HG02973 (cell line): Measurements from ENCODE around the gene SP6.

ENCODE experiments used
- ATAC-seq: cut with Tn5 transposase; IDR thresholded peaks from one replicate; pipeline ENCODE4 v1.9.1; 2021; ENCODE audit warnings: moderate library complexity; ENCODE audit not compliant: unreplicated experiment

Gene SP6

GRCh38 chr17:47838636-47839035 is 12.3 kb downstream of the SP6 start:
- ATAC-seq = no peak

GRCh38 chr17:47837401-47838039 is 13.4 kb downstream of the SP6 start:
- no peak for ATAC-seq

- no peak for ATAC-seq
Measured at GRCh38 chr17:47836601-47837000, 14.4 kb downstream of the SP6 start.

GRCh38 chr17:47834756-47835155 is 16.2 kb downstream of the SP6 start:
- no peak for ATAC-seq

GRCh38 chr17:47831934-47832327 is 19.0 kb downstream of the SP6 start:
- peak; percentile 17 for ATAC-seq

- ATAC-seq = peak; percentile 68
Measured at GRCh38 chr17:47831003-47831933, 19.7 kb downstream of the SP6 start, which contains the start of the genes LRRC46 and MRPL10. LRRC46 (plus strand) TSS chr17:47831670; CDS start chr17:47831990, 320 bp downstream. MRPL10 (minus strand) TSS chr17:47831541; CDS start chr17:47831511, 30 bp downstream.

GRCh38 chr17:47830396-47831002 is 20.5 kb downstream of the SP6 start:
- no peak for ATAC-seq

- ATAC-seq = no peak
Measured at GRCh38 chr17:47829870-47830269, 21.1 kb downstream of the SP6 start.

GRCh38 chr17:47823519-47823918 is 27.4 kb downstream of the SP6 start:
- ATAC-seq = no peak

- no peak for ATAC-seq
Measured at GRCh38 chr17:47822785-47823184, 28.2 kb downstream of the SP6 start.

- ATAC-seq = peak; percentile 73
Measured at GRCh38 chr17:47821424-47822391, 29.3 kb downstream of the SP6 start, which contains the start of gene OSBPL7. OSBPL7 (minus strand) TSS chr17:47821794; CDS start chr17:47820278, 1,516 bp downstream.

GRCh38 chr17:47821031-47821423 is 29.9 kb downstream of the SP6 start:
- no peak for ATAC-seq

- no peak for ATAC-seq
Measured at GRCh38 chr17:47820033-47820789, 30.8 kb downstream of the SP6 start.

GRCh38 chr17:47819475-47819874 is 31.5 kb downstream of the SP6 start:
- ATAC-seq = no peak

- ATAC-seq = no peak
Measured at GRCh38 chr17:47818002-47818695, 32.8 kb downstream of the SP6 start.

GRCh38 chr17:47816947-47817346 is 34.0 kb downstream of the SP6 start:
- ATAC-seq = no peak

- ATAC-seq = no peak
Measured at GRCh38 chr17:47816111-47816735, 34.7 kb downstream of the SP6 start.

GRCh38 chr17:47815106-47815918 is 35.7 kb downstream of the SP6 start:
- no peak for ATAC-seq
